Measurements from ENCODE around the gene STXBP4. TPM values are rescaled to one million over a fixed set of nuclear protein-coding genes. Genes with fewer than 3 reads are reported as not detected.

The STXBP4 gene
- polyA plus RNA-seq, 1 experiment: 9.7 TPM

DNA sequence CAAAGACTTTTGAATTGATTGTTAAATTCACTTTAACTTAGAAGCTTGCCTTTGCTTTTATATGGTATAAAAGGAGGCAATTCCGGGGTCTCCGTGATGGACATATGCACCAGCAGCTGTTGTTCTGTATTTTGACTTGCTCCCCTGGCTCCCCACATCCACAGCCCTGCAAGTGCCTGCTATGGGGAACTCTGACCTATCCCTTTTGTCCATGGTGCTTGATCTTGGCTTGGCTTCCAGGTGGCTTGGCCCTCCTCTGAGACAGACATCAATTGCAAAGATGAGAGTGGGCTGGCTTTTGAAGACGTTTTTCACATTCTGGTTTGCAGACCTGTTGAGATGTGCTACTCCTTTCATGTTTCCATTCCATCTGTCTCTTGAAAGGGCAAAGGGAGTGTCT, 41.0 kb upstream of the STXBP4 start:
- TF ChIP-seq, protein P1, sequence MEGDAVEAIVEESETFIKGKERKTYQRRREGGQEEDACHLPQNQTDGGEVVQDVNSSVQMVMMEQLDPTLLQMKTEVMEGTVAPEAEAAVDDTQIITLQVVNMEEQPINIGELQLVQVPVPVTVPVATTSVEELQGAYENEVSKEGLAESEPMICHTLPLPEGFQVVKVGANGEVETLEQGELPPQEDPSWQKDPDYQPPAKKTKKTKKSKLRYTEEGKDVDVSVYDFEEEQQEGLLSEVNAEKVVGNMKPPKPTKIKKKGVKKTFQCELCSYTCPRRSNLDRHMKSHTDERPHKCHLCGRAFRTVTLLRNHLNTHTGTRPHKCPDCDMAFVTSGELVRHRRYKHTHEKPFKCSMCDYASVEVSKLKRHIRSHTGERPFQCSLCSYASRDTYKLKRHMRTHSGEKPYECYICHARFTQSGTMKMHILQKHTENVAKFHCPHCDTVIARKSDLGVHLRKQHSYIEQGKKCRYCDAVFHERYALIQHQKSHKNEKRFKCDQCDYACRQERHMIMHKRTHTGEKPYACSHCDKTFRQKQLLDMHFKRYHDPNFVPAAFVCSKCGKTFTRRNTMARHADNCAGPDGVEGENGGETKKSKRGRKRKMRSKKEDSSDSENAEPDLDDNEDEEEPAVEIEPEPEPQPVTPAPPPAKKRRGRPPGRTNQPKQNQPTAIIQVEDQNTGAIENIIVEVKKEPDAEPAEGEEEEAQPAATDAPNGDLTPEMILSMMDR (IDR thresholded peaks at IDR 0.05; ENCODE audit: low read depth, low read length): no peak
- Histone ChIP-seq H3K27ac (ENCODE audit: low read depth, low read length) (no peak overlapping the region), H3K27me3 (ENCODE audit: control insufficient read depth, insufficient read depth, low read length) (no peaks in the 10 kb centered on the region), H3K4me3 (ENCODE audit: low read depth, low read length) (no peak overlapping the region), H3K9me3 (ENCODE audit: control insufficient read depth, insufficient read depth, low read length) (no peaks in the 10 kb centered on the region)
- POLR2A ChIA-PET: no interaction called here
- CTCF ChIA-PET: no interaction called here
- DNase-seq (ENCODE audit: low read depth, low spot score): no peak

DNA sequence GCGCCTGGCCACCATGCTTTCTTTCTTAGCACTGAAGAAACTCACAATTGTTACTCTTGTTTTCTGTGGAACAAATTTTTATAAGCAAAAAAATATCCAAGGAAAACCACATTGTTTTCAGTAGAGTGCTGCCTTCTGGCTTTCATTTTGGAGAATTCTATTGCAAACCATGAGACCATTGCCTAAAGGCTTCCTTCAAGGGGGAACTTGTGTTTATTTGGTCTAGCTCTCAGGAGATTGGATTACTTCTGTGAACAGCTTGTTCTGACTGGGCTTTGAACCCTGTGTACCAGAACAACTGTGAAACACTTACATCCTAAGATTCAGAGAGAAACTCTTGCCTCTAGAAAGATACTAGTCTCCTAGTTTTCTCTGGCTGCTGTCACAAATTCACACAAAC, 35.9 kb upstream of the STXBP4 start:
- no peaks in the 10 kb centered on the region for H3K27me3 ChIP-seq (ENCODE audit: control insufficient read depth, insufficient read depth, low read length)
- TF ChIP-seq, protein P1 (IDR thresholded peaks at IDR 0.05; ENCODE audit: low read depth, low read length): no peak
- no peak overlapping the region for H3K27ac ChIP-seq (ENCODE audit: low read depth, low read length)
- CTCF ChIA-PET: no interaction called here
- POLR2A ChIA-PET: no interaction called here
- DNase-seq (ENCODE audit: low read depth, low spot score): no peak
- H3K9me3 ChIP-seq (ENCODE audit: control insufficient read depth, insufficient read depth, low read length): no peaks in the 10 kb centered on the region
- H3K4me3 ChIP-seq (ENCODE audit: low read depth, low read length): no peak overlapping the region

DNA sequence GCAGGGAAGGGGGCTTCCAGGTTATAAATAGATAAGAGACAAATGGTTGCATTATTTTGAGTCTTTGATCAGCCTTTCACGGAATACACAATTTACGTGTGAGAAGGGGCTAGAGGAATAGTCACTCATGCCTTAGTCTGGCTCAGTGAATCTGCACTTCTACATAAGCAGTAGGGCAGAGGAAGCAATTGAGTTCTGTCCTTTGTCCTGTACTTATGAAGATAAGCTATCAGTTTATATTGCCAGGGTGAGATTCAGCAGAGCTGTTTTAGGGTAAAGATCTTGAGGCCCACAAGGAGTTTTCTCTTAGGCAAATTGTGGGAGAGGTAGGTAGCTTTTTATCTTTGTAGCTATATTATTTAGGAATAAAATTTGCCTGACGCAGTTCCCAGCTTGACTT, 34.6 kb upstream of the STXBP4 start:
- POLR2A ChIA-PET: no interaction called here
- H3K27ac ChIP-seq (ENCODE audit: low read depth, low read length): no peak overlapping the region
- no peak for DNase-seq (ENCODE audit: low read depth, low spot score)
- no peaks in the 10 kb centered on the region for H3K9me3 ChIP-seq (ENCODE audit: control insufficient read depth, insufficient read depth, low read length)
- H3K27me3 ChIP-seq (ENCODE audit: control insufficient read depth, insufficient read depth, low read length): no peaks in the 10 kb centered on the region
- no peak overlapping the region for H3K4me3 ChIP-seq (ENCODE audit: low read depth, low read length)
- TF ChIP-seq, protein P1 (IDR thresholded peaks at IDR 0.05; ENCODE audit: low read depth, low read length): no peak
- CTCF ChIA-PET: no interaction called here

DNA sequence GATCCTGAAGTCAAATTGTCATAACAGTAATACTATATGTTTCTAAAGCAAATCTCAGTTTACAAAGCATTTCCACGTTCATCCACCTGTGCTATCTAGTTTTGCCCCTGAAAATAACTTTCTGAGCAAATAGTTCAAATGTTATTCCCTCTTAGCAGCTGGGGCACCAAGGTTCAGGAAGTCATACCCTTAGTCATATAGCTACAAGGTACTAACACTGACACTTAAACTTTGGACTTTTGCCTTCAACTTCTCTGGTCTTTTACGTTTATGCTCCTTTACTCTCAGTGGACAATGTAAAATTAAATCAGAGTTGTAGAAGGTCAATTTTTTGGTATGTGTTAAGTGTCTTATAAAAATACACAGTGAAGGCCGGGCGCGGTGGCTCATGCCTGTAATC, 33.1 kb upstream of the STXBP4 start:
- TF ChIP-seq, protein P1 (IDR thresholded peaks at IDR 0.05; ENCODE audit: low read depth, low read length): no peak
- ChIA-PET CTCF (no interaction called here), POLR2A (no interaction called here)
- Histone ChIP-seq H3K27me3 (ENCODE audit: control insufficient read depth, insufficient read depth, low read length) (no peaks in the 10 kb centered on the region), H3K27ac (ENCODE audit: low read depth, low read length) (no peak overlapping the region), H3K9me3 (ENCODE audit: control insufficient read depth, insufficient read depth, low read length) (no peaks in the 10 kb centered on the region), H3K4me3 (ENCODE audit: low read depth, low read length) (no peak overlapping the region)
- no peak for DNase-seq (ENCODE audit: low read depth, low spot score)

DNA sequence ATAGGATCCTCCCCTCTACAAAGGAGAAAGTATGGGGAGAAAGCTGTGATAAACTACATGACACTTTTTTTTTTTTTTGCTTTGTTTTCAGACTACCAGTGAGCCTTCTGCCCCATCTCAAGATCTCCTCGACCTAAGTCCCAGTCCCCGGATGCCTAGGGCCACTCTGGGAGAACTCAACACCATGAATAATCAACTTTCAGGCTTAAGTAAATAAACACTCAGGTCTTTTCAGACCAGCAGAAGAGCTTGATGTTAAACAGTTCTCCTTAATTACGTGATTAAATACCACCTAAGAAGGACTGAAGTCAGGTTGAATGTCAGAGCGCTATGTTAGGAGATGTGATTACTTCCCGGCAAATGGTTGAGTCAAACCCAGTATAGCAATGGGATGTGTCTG, 31.5 kb upstream of the STXBP4 start:
- H3K27ac ChIP-seq (ENCODE audit: low read depth, low read length): no peak overlapping the region
- H3K27me3 ChIP-seq (ENCODE audit: control insufficient read depth, insufficient read depth, low read length): no peaks in the 10 kb centered on the region
- POLR2A ChIA-PET: no interaction called here
- H3K9me3 ChIP-seq (ENCODE audit: control insufficient read depth, insufficient read depth, low read length): no peaks in the 10 kb centered on the region
- TF ChIP-seq, protein P1 (IDR thresholded peaks at IDR 0.05; ENCODE audit: low read depth, low read length): no peak
- DNase-seq (ENCODE audit: low read depth, low spot score): no peak
- CTCF ChIA-PET: no interaction called here
- no peak overlapping the region for H3K4me3 ChIP-seq (ENCODE audit: low read depth, low read length)
